ENCODE measurements around the gene RSPO4. TPM values are rescaled to one million over a fixed set of nuclear protein-coding genes. Genes with fewer than 3 reads are reported as not detected.
"Not testable (repeated sequence)": the region's sequence is repeated elsewhere in the genome, so short reads cannot be mapped to it uniquely, and the experiment has no call there.

The RSPO4 gene
- total RNA-seq, 6 experiments from 2014 or later: 0.07 to 0.51 TPM; not detected in 4

DNA sequence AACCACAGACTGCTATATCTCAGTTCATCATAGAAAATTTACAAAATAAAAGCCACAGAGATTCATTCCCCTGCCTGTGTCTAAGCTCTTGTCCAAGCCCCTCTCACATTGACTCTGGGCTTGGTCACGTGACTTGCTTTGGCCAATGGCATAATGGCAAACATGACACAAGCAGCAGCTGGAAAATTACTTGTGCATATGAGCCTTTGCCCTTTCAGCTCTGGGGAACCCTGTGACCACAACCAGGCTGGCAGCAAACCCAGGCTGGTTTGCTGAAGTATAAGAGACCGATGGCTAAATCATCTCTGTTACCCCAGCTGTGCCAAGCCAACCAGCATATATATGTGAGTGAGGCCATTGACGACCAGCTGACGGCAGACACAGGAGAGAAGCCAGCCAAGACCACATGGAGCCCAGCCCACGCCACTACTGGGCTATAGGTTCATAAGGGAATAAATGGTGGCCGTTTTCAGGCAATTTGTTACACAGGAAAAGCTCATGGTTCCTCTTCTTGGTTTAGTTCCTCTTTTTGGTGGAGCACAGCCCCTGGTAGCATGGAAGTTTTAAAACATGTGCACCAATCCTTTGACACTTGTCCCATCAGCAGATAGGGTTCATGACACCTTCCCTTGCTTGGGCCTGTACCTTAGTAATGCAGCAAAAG, 31.8 kb upstream of the RSPO4 start:
- peak in 3 of 4 donors; percentile 18 to 53 (median 23) for ATAC-seq
- H3K36me3 ChIP-seq: no peaks in the 10 kb centered on the region
- no peaks in the 10 kb centered on the region for H3K27me3 ChIP-seq
- no peak overlapping the region for H3K4me3 ChIP-seq
- WGBS (ENCODE audit: insufficient coverage, low coverage, low lambda C conversion rate, missing lambda C conversion rate): 59% methylated on average over 2 of the region's 6 CpGs
- no peaks in the 10 kb centered on the region for H3K9me3 ChIP-seq
- H3K27ac ChIP-seq: no peak overlapping the region
- H3K4me1 ChIP-seq: no peaks in the 10 kb centered on the region
- no peak for TF ChIP-seq POLR2A (IDR thresholded peaks at IDR 0.05)
- TF ChIP-seq, protein P1, sequence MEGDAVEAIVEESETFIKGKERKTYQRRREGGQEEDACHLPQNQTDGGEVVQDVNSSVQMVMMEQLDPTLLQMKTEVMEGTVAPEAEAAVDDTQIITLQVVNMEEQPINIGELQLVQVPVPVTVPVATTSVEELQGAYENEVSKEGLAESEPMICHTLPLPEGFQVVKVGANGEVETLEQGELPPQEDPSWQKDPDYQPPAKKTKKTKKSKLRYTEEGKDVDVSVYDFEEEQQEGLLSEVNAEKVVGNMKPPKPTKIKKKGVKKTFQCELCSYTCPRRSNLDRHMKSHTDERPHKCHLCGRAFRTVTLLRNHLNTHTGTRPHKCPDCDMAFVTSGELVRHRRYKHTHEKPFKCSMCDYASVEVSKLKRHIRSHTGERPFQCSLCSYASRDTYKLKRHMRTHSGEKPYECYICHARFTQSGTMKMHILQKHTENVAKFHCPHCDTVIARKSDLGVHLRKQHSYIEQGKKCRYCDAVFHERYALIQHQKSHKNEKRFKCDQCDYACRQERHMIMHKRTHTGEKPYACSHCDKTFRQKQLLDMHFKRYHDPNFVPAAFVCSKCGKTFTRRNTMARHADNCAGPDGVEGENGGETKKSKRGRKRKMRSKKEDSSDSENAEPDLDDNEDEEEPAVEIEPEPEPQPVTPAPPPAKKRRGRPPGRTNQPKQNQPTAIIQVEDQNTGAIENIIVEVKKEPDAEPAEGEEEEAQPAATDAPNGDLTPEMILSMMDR (IDR thresholded peaks at IDR 0.05): no peak
- no peak for DNase-seq
- intact Hi-C loops (cut with DNase I): no loop called here

- Histone ChIP-seq H3K9me3 (no peaks in the 10 kb centered on the region), H3K36me3 (no peaks in the 10 kb centered on the region), H3K4me3 (no peak overlapping the region), H3K4me1 (no peaks in the 10 kb centered on the region), H3K27me3 (no peaks in the 10 kb centered on the region), H3K27ac (no peak overlapping the region)
- no peak for TF ChIP-seq POLR2A (IDR thresholded peaks at IDR 0.05)
- TF ChIP-seq, protein P1 (IDR thresholded peaks at IDR 0.05): no peak
- intact Hi-C loops (cut with DNase I): no loop called here
- ATAC-seq: no peak
- no peak for DNase-seq
- 72% methylated on average over 6 of the region's 7 CpGs for WGBS (ENCODE audit: insufficient coverage, low coverage, low lambda C conversion rate, missing lambda C conversion rate)
These were observed 27.9 kb upstream of the RSPO4 start for GRCh38 chr20:1029980-1030379.

GRCh38 chr20:1026214-1026613, 24.1 kb upstream of the RSPO4 start:
- H3K9me3 ChIP-seq; DNase-seq; intact Hi-C loops (cut with DNase I); H3K4me1 ChIP-seq; ATAC-seq; H3K27me3 ChIP-seq; H3K4me3 ChIP-seq; H3K27ac ChIP-seq; H3K36me3 ChIP-seq: not testable (repeated sequence)
- WGBS (ENCODE audit: insufficient coverage, low coverage, low lambda C conversion rate, missing lambda C conversion rate): 76% methylated on average over 2 of the region's 2 CpGs

DNA sequence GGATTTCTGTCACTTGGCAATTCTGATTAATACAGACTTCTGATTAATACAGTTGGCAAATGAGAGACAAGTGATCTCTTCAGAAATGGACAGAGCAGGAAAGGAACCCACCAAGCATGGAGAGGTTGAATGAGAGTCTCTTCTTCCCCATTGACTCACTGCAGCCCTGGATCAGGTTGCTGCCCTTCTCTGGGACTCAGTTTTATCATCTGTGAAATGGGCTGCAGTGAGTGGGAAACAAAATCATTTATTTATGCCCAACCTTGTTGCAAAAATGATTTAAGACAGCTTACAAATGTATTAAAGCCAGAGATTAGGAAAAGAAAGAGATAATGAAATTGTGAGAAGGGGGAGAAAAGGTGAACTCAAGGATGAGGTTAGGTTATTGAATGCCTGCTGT, 20.8 kb upstream of the RSPO4 start:
- H3K9me3 ChIP-seq: no peaks in the 10 kb centered on the region
- no peaks in the 10 kb centered on the region for H3K4me1 ChIP-seq
- H3K4me3 ChIP-seq: no peak overlapping the region
- H3K27ac ChIP-seq: no peak overlapping the region
- H3K27me3 ChIP-seq: no peaks in the 10 kb centered on the region
- intact Hi-C loops (cut with DNase I): no loop called here
- no peak for ATAC-seq
- H3K36me3 ChIP-seq: no peaks in the 10 kb centered on the region
- no peak for DNase-seq
- TF ChIP-seq, protein P1 (IDR thresholded peaks at IDR 0.05): no peak
- TF ChIP-seq POLR2A (IDR thresholded peaks at IDR 0.05): no peak

GRCh38 chr20:1020614-1021013, 18.5 kb upstream of the RSPO4 start:
- H3K4me1 ChIP-seq: no peaks in the 10 kb centered on the region
- H3K27me3 ChIP-seq: no peaks in the 10 kb centered on the region
- H3K9me3 ChIP-seq: no peaks in the 10 kb centered on the region
- intact Hi-C loops (cut with DNase I): no loop called here
- H3K4me3 ChIP-seq: no peak overlapping the region
- no peaks in the 10 kb centered on the region for H3K36me3 ChIP-seq
- TF ChIP-seq, protein P1 (IDR thresholded peaks at IDR 0.05): no peak
- no peak for TF ChIP-seq POLR2A (IDR thresholded peaks at IDR 0.05)
- WGBS (ENCODE audit: insufficient coverage, low coverage, low lambda C conversion rate, missing lambda C conversion rate): 11% methylated on average over 1 of the region's 5 CpGs
- ATAC-seq (no peak), DNase-seq (no peak)
- no peak overlapping the region for H3K27ac ChIP-seq

Data from right lobe of liver (tissue), 6 donors.